T-helper 9 cell (primary cell): ENCODE measurements around the gene SWAP70.
A peak's percentile ranks its signal among the peaks of the same experiment; 100 is the strongest.
"Not testable (repeated sequence)": the region's sequence is repeated elsewhere in the genome, so short reads cannot be mapped to it uniquely, and the experiment has no call there.

Experiments used
- DNase-seq: peaks from one replicate; pipeline ENCODE4 v3.0.0-alpha.2; 2020
- total RNA-seq, 2 donors: gene quantifications; one replicate each; lab custom pipeline; 2026; lab: John Stamatoyannopoulos, UW

SWAP70 gene
- 8.9 to 14.3 reads per million in 2 donors for total RNA-seq

DNA sequence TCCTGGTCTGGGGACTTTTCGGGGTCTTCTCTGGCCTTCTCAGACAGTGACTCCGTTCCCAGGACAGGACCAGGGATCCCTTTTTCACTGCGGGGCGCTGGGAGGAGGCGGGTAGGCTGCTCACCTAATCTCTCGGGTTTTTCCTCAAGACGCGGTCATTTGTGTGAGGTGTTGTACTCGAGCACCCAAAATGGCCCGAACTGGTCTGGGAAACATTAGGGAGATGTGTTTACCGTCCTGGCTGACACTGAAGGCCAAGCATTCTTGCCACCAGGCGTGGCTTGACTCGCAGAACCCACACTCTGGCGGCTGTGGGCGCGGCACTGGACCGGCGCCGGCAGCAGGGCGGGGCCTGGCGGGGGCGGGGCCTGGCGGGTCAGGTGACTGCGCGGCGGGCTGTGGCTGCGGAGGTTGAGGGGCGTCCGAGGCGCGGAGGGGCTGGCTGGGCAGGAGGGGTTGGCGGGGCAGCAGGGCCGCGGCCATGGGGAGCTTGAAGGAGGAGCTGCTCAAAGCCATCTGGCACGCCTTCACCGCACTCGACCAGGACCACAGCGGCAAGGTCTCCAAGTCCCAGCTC, at the start of gene SWAP70:
Gene SWAP70 (plus strand): TSS at position 379 of the 577 bp plus-strand sequence. CDS start 103 bp downstream, at position 482.
- DNase-seq, result peak; percentile 68

DNA sequence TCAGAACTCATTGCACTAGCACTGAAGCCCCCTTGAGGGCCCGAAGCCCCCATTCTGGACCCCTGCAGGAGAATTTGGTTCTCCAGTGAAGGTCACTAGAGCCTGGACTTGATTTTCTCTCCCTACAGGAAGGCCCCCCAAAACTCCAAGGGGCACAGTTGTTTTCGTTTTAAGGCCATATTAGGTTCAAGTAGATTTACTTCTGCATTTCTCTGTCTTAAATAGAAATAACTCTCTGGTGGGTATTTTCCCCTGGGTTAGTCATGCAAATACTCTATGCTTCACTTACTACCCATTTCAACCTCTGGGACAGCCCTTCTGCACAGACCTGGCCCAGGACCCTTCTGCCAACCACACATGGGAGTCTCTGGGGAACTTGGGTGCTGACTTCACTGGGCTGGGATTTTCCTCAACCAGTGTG, 48.8 kb upstream of the SWAP70 start:
- no peak for DNase-seq

DNA sequence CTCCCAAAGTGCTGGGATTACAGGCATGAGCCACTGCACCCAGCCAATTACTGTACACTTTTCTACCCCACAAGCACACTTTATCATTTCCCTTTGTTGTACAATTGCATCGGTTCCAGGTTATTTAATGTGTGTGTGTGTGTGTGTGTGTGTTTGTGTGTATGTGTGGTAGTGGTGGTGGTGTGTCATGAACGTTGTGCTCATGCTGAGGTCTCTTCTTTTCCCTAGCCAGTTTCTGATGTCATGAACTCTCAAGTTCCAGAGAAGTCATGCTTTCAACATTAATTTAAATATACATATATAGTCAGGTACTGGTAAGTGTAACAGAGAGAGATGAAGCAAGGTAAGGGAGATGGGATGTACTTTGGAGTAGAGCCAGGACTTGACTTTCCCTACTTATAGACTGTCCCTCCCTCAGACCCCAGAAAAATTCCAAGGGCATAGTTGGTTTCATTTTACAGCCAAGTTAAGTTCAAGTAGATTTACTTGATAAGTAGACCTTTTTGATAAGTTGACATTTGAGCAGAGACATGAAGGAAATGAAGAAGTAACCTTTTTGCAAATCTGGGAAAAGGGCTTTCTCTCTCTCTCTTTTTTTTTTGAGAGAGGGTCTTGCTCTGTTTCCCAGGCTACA, 47.7 kb upstream of the SWAP70 start:
- no peak for DNase-seq

DNA sequence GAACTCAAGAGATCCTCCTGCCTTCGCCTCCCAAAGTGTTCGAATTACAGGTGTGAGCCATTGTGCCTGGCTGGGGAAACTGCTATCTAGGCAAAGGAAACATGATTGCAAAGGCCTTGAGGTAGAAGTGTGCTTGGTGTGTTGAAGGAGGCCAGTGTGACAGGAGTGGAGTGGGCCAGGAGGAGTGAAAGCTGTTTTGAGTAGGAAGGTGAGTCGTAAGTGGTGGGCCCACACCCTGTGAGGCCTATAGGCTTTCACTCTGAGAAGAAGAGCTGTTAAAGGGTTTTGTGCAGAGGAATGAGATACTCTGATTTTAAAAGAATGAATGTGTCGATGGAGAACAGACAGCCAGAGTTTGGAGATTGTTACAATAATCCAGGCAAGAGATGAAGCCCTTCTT, 47.0 kb upstream of the SWAP70 start:
- no peak for DNase-seq

DNA sequence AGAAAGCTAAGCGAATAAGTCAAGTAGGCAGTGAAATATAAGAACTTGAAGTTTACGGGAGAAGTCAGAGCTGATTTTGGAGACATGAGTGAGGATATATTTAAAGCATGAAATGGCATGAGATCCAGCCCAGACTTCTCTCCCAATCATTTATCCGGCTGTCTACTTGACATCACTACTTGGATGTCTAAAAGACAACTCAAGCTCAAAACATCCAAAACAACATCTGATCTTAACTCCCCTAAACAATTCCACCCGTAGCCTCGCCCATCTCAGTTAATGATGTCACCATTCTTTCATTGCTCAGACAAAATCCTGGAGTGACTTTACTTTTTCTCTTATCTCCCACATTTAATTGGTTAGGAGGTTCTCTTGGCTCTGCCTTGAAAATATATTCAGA, 45.9 kb upstream of the SWAP70 start:
- DNase-seq, result no peak

DNA sequence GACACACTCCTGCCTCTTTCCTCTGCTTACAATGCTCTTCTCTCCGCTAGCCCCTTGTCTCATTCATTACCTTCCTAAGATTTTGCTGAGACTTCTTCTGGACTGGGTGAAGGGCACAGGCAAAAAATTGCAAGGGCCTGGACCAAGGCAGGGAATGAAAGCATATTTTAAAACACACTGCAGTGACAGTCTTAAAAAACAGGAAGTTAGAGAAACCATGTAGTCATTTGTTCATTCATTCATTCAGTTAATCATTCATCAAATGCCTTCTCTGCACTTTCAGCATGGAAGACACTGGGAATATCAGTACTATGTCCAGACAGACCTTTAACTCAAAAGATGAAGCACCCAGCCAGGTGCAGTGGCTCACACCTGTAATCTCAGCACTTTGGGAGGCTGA, 44.9 kb upstream of the SWAP70 start:
- DNase-seq, result no peak

DNA sequence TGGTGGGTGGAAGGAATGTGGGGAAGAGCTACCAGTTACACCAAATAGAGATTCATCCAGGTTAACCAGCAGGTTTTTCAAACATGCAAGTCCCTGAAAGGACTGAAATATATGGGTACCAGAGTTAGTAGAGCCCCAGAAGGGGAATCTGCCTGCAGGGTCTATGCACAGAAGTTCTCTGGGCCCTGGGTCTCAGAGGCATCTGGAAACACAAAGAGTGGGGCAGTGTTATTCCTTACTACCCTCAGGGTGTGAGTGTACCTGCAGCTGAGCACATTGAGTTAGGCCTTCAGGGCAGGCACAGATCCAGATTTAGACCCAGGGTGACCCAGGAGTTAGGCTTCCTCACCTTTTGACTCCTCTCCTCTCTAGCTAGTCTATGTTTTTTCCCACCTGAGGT, 43.9 kb upstream of the SWAP70 start:
- DNase-seq, result no peak

DNA sequence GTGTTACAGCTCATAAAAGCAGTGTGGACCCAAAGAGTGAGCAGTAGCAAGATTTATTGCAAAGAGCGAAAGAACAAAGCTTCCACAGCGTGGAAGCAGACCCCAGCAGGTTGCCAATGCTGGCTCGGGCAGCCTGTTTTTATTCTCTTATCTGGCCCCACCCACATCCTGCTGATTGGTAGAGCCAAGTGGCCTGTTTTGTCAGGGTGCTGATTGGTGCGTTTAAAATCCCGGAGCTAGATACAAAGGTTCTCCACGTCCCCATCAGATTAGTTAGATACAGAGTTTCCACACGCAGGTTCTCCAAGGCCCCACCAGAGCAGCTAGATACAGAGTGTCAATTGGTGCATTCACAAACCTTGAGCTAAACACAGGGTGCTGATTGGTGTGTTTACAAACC, 41.5 kb upstream of the SWAP70 start:
- DNase-seq, result not testable (repeated sequence)

DNA sequence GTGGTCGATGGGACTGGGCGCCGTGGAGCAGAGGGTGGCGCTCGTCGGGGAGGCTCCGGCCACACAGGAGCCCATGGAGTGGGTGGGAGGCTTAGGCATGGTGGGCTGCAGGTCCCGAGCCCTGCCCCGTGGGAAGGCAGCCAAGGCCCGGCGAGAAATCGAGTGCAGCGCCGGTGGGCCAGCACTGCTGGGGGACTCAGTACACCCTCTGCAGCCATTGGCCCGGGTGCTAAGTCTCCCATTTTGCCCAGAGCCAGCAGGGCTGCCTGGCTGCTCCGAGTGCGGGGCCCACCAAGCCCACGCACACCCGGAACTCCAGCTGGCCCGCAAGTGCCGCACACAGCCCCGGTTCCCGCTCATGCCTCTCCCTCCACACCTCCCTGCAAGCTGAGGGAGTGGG, 40.8 kb upstream of the SWAP70 start:
- DNase-seq, result not testable (repeated sequence)

DNA sequence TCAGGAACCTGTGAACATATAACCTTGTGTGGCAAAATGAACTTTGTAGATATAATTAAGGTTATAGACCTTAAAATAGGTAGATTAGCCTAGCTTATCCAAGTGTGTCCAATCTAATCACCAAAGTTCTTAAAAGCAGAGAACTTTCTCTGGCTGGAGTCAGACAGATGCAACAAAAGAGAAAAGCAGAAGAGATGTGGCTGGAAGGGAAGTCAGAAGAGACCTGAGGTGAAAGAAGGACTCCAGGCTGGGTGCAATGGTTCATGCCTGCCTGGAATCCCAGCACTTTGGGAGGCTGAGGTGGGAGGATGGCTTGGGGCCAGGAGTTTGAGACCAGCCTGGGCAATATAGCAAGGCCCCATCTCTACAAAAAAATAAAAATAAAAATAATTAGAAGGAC, 39.4 kb upstream of the SWAP70 start:
- no peak for DNase-seq

DNA sequence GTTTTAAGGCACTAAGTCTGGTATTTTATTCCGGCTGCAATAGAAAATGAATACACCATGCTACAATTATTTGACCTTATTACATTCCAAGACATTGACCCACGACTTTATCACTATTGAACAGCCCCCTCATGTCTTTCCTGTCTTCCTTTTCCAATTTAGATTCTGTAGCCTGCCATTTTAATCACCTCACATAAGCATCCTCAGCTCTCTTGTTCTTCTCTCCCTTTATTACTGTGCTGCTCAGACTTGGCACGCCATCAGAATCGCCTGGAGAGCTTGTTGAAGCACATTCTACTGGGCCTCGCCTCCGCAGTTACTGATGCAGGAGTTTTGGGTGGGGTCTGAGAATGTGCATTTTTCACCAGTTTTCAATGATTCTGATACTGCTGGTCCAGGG, 38.7 kb upstream of the SWAP70 start:
- DNase-seq, result no peak

DNA sequence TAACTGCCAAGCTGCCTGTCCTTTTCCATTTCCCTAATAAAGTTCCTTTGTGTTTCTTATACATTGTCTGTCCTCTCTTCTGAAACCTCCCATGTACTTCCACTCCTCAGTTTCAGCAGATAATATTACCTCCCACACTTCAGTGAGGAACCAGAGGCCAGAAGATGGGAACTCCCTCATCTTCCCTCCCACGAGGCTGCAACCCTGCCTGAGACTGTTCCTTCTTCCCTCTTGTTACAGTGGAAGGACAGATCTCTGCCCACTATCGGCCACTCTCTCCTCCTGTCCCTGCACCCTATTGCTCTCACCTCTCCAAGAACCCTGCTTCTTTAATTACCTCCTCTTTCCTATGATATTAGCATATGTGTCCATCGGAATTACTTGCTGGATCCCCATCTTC, 38.1 kb upstream of the SWAP70 start:
- no peak for DNase-seq

DNA sequence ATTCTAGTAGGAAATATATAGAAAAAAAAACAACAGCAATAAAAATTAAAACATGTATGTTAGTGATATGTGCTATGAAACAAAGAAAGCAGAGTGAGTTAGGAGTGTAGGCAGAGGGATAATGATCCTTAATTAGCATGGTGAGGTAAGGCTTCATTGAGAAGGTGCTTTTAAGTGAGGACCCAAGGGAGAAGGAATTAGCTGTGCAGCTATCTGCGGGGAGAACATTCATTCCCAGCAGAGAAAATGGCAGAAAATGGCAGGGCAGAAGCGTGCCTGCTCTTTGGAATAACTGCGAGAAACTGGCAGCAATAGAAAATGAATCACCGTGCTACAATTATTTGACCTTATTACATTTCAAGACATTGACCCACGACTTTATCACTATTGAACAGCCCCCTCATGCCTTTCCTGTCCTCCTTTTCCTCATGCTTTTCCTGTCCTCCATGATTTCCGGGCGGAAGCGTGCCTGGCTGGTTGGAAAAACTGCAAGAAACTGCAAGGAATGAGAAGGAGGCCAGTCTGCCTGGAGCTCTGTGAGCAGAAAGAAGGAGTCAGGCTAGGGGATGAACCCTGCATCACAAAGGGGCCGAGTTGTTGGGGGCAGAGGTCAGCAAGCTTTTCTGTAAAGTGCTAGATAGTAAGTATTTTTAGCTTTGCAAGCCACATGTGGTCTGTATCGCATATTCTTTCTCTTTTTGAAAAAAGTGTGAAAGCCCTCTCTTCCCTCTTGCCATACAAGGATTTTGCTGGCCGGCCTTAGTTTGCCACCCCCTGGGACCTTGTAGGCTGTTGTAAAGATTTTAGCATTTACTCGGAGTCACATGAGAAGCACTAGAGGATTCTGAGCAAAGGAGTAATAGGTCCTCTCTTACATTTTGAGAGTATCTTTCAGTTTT, 37.1 kb upstream of the SWAP70 start:
- no peak for DNase-seq

DNA sequence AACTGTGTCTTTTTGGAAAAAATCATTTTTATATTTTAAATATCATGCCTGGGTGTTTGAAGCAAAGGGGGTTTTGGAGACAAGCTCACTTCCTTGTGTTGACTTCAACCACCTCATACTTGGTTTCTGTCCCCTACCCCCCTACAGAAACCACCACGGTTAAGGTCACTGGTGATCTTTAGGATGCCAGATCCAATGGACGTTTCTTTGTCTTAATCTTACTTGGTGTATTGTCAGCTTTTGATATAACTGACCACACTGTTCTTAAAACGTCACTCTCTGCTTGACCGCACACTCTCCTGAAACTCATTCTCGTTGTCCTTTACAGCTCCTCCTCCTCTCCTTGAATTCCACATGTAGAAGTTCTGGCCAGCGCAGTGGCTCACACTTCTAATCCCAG, 34.8 kb upstream of the SWAP70 start:
- no peak for DNase-seq

DNA sequence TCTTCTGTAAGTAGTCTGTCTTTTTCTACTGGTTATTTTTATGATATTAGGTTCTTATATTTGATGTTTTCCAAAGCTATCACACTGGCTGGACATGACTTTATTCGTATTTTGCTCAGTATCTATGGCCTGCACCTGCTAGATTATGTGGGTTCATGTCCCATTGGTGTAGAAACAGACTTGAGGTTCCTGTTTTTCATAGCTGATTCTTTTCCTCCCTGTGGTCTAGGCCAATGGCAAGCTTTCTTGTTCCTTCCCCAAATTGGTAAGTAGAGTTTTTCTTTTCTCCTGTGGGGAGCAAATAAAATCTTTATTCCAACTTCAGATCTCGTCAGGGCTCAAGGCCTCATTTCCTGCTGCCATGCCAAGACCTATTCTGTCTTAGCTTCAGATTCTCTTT, 30.2 kb upstream of the SWAP70 start:
- no peak for DNase-seq

DNA sequence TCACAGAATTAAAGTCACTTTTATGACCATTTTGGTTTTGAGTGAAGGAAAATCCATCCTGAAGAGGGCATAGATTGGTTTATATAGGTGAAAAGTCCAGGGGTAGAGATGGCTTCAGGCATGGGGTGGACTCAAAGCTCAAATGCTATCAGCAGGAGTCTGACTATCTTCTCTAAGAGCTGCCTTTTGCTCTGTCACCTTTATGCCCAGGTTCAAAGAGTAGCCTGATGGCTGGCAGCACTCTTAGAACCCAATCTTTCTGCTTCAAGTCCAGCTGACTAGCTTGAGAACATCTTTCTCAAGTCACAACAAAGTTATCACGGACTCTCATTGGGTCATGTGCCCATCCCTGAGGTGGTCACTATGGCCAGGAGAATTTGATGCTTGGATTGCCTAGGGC, 27.2 kb upstream of the SWAP70 start:
- no peak for DNase-seq

DNA sequence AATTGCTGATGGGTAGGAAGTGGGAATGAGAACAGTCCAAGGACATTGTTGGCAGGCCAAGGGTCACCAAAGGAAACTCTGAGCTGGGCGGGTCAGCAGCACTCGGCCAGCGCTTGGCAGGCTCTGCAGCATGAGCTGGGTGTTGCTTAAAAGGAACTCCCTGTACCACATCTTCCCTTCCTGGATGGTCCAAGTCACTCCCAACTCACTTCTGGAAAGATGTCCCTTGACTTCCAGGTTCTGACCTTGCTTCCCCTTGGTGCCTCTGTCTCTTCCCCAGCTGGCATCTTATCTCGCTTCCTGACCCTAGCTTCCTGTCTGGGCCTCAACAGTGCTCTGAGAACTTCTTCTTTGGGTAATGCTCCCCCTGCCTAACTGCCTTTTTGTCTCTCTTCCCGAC, 24.8 kb upstream of the SWAP70 start:
- DNase-seq, result no peak

DNA sequence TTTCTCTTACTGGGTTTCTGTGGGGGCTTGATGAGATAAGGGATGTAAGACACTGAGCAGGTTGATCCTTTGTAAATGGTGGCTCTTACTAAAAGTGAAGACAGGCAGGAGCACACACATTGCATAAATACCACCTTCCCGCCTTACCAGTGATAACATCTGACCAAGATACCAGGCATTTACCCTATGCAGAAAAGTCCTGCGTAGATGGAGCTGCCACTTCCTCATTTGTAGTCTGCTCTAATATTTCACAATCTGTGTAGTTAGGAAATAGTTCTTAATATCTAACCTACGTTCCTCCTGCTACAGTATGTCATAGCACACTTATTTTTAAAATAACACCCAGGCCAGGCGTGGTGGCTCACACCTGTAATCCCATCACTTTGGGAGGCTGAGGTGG, 23.9 kb upstream of the SWAP70 start:
- no peak for DNase-seq

DNA sequence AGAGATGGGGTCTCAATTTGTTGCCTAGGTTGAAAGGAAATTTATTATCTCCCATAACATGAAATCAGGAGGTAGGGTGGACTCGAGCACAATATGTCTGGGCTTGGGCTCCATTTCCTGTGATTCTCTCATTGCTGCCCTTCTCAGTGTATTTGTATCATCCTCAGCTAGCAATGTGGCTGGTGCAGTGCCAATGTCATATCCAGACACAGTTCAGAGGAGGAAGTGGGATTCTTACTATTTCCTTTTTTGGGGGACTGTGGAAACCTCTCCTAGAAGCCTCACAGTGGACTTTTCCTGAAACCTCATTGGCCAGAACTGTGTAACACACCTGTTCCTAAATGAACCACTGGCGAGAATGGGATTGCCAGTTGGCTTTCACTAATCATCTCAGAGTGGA, 21.0 kb upstream of the SWAP70 start:
- DNase-seq, result no peak

DNA sequence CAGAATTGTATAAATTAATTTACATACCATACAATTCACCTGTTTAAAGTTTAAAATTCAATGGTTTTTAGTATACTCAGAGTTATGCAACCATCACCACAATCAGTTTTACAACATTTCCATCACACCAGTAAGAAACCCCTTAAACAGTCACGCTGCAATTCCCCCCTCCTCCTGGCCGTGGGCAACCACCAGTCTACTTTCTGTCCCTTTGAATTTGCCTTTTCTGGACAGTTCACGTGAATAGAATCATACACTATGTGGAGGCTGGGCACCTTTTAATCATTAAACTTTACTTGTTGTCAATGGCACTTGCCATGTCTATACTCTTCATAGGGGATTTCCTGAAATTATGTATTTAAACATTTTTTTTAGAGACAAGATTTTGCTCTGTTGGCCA, 20.1 kb upstream of the SWAP70 start:
- no peak for DNase-seq

DNA sequence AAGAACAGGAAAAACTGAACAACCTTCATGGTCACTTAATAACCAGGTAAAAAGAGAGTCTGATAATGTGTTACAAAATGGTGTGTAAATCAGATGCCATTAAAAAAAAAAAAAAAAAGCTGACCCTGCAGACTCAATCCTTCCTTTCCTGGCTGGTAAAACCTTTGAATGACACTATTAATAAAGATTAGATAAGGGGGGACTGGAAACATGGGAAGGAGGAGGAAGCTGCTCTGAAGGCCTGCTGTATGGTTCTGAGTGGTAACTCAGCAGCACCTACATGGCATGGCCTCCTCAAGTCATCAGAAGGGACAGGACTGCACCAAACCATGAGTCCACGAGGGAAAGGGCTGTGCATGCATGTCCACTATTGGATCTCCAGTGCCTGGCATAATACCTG, 18.0 kb upstream of the SWAP70 start:
- no peak for DNase-seq

DNA sequence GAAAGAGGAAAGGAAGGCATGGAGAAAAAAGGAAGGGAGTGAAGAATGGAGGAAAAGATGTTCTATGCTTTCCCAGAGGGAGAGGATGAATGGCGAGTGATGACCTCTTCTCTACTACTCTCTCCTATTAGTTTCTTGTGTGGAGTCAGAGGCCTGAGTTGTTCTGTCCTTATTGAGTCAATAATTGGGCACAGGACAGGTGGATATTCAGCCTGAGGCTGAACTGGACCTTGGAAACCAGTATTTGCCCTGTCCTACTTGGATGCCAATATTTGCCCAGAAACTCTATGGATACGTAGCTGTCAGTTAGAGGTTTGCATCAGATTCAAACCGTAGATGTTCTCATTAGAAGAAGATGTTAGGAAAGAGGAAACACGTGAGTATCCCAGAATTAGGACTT, 17.6 kb upstream of the SWAP70 start:
- no peak for DNase-seq

DNA sequence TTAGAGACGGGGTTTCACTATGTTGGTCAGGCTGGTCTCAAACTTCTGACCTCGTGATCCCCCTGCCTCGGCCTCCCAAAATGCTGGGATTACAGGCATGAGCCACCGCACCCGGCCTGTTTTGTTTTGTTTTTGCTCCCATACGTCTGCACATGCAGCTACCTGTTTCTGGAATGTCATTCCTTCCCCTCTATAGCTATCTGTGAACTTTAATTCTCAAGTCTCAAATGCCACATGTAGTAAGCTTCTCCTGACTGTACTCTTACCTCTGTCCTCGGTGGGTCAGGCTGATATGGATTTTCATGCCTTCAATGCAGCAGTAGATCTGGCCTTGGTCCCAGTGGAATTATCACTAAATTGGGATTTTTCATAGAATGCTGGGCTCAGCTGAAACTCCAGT, 12.4 kb upstream of the SWAP70 start:
- DNase-seq, result no peak
